NOMO-1 treated with dmso at 0.1 percent for 144 hours (cell line): ENCODE data around the gene ITGB3.

Experiments used
- DNase-seq: peaks from one replicate; lab custom pipeline; 2025; ENCODE audit not compliant: unreplicated experiment; lab: John Stamatoyannopoulos, UW

The ITGB3 gene

GRCh38 chr17:47274319-47275069 is 20.9 kb downstream of the ITGB3 start:
- no peak for DNase-seq

GRCh38 chr17:47275245-47275984 is 21.8 kb downstream of the ITGB3 start:
- no peak for DNase-seq

- DNase-seq = no peak
Measured at GRCh38 chr17:47276444-47276843, 22.8 kb downstream of the ITGB3 start.

- no peak for DNase-seq
Measured at GRCh38 chr17:47276868-47277267, 23.2 kb downstream of the ITGB3 start.

GRCh38 chr17:47277921-47278320 is 24.3 kb downstream of the ITGB3 start:
- no peak for DNase-seq

- no peak for DNase-seq
Measured at GRCh38 chr17:47278561-47278960, 24.9 kb downstream of the ITGB3 start.

GRCh38 chr17:47279062-47279801 is 25.6 kb downstream of the ITGB3 start:
- peak; percentile 89 for DNase-seq

- DNase-seq = no peak
Measured at GRCh38 chr17:47280072-47280811, 26.6 kb downstream of the ITGB3 start.

- DNase-seq = no peak
Measured at GRCh38 chr17:47281216-47281615, 27.6 kb downstream of the ITGB3 start.

- no peak for DNase-seq
Measured at GRCh38 chr17:47285003-47285402, 31.4 kb downstream of the ITGB3 start.

- no peak for DNase-seq
Measured at GRCh38 chr17:47286198-47286914, 32.7 kb downstream of the ITGB3 start.

- DNase-seq = no peak
Measured at GRCh38 chr17:47287068-47287467, 33.4 kb downstream of the ITGB3 start.

- no peak for DNase-seq
Measured at GRCh38 chr17:47287639-47288038, 34.0 kb downstream of the ITGB3 start.

- no peak for DNase-seq
Measured at GRCh38 chr17:47288531-47289116, 35.0 kb downstream of the ITGB3 start.

- no peak for DNase-seq
Measured at GRCh38 chr17:47289302-47289701, 35.7 kb downstream of the ITGB3 start.

GRCh38 chr17:47290870-47291241 is 37.2 kb downstream of the ITGB3 start:
- DNase-seq = no peak

- DNase-seq = no peak
Measured at GRCh38 chr17:47291242-47291873, 37.7 kb downstream of the ITGB3 start.

- DNase-seq = no peak
Measured at GRCh38 chr17:47292206-47292605, 38.6 kb downstream of the ITGB3 start.

GRCh38 chr17:47295037-47295873 is 41.6 kb downstream of the ITGB3 start:
- DNase-seq = no peak
